ENCODE results near the gene TBX4.
"Not testable (repeated sequence)": the region's sequence is repeated elsewhere in the genome, so short reads cannot be mapped to it uniquely, and the experiment has no call there.

TBX4 gene

DNA sequence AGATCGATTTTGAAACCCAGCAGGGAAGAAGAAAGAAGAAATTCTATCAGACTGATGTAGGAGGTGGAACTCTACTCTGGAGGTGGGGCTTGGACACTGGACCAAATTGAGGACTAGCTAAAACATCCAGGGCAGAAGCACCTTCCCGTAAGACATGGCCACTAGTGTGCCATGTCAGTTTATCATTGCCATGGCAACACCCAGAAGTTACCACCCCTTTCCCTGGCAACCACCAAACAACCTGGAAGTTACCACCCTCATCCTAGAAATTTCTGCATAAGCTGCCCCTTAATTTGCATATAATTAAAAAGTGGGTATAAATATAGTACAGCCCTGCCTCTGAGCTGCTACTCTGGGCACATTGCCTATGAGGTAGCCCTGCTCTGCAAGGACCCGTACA is 72.1 kb downstream of the TBX4 start:
- DNase-seq (ENCODE audit: low read depth in 2 of 2), result no peak

DNA sequence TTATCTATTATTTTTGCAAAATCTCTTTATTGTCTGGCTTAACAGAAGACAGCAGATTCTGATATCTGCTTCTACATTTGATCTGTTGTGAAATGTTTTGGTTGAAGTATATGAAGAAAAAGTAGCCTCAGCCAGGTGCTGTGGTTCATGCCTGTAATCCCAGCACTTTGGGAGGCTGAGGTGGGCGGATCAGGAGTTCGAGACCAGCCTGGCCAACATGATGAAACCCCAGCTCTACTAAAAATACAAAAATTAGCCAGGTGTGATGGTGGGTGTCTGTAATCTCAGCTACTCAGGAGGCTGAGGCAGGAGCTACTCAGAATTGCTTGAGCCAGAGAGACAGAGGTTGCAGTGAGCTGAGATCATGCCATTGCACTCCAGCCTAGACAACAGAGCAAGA is 75.2 kb downstream of the TBX4 start:
- not testable (repeated sequence) for DNase-seq (ENCODE audit: low read depth in 2 of 2)

DNA sequence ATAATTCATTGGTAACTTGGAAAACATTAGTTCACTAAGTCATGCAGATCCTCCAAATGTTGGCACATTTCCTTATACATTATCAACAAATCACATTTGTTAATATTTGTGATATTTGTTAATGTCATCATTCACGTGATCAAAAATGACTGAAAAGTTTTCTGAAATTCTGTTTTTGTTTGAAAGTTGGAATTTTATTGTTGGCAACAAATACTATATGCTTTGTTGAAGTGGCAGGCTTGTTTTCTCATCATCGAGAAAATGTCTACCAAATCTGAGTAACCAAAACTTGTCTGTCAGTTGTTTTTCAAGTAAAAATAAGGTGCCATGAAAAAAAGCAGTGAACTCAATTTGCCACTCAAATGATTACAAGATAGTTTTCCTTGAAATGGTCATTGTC is 75.9 kb downstream of the TBX4 start:
- DNase-seq (ENCODE audit: low read depth in 2 of 2), result no peak

DNA sequence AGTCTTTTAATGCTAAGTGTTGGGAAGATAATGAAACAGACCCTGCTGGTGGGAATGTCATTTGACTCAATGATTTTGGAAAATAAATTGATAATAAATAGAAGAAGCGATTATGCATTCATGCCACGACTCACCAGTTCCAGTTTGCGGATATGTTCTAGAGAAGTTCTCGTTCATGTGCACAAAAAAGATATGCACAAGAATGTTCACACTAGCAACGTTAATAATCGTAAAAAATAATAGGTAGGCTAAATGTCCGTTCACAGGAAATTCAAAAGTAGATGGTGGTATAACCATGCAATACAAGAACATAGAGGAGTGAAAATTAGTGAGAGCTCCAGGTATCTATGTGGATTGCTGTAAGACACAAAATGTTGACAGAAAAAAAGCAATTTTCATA is 79.0 kb downstream of the TBX4 start:
- DNase-seq (ENCODE audit: low read depth in 2 of 2), result no peak

DNA sequence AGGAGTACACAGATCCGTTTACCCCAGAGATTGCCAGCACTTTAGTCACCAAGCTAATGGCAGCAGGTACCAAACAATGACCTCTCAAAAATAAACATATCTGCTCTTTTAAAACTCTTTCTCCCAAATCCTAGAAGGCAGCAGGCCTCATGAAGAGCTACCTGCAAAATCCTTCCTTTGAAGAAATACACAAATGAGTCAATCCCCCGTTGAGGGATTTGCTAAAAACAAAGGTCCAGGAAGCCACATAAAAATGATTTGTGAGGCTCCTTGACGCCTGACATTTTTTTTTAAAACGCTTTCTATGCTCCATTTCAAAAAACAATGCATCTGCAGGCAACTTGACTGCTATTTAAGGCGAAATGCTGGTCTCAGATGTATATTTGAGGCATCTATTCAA is 80.6 kb downstream of the TBX4 start:
- no peak for DNase-seq (ENCODE audit: low read depth in 2 of 2)

DNA sequence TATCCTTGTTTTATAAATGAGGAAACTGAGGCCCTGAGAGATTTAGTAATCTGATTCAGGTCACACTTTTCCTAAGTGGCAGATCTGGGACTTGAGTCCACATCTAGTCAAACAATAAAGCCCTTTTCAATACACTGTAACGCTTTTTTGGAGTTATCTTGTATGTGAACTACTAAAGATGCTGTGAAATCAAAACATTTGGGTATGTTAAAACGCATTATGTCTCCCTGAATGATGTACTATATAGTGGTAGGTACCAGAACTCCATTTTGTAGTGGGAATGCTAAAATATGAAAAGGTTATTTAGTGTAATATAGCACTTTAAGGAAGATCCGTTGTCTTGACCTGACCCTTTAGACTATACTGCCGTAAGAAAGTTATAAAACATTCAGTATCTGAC is 81.6 kb downstream of the TBX4 start:
- no peak for DNase-seq (ENCODE audit: low read depth in 2 of 2)

DNA sequence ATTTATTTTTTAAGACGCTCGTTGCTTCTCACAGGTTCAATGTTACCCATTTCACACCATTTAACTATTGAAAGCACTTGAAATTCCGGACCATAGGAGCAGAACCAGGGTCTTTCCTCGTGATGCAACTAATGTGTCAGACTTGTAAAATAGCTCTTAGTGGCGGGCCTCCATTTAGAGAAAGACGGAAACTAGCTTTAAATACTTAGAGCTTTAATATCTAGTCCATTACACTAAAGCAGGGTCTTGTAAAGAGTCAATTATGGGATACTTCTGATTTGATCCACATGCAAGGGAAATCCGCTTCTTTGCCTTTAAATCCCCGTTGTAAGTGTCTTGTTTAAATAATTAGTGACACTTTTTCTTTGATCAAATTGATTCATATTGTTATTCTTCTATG is 82.2 kb downstream of the TBX4 start:
- DNase-seq (ENCODE audit: low read depth in 2 of 2), result no peak

All from stimulated activated CD8-positive, alpha-beta memory T cell treated with anti-CD3 and anti-CD28 coated beads, Interleukin-2, amount 100 ng/mL, for 1 hour (primary cell).